Right ventricle myocardium superior (tissue), 1 donor: ENCODE results near the gene H6PD. TPM values are rescaled to one million over a fixed set of nuclear protein-coding genes. Genes with fewer than 3 reads are reported as not detected.

Experiments
- ATAC-seq: fragments of 200-7000 bp; cut with Tn5 transposase; one replicate; pipeline ENCODE4 v1.9.1; 2020; ENCODE audit warnings: mild to moderate bottlenecking; ENCODE audit not compliant: poor library complexity
- DNase-seq: peaks from one replicate; pipeline ENCODE4 v3.0.0-alpha.2; 2020
- intact Hi-C: fragments of 100-400 bp; cut with DNase I; formaldehyde crosslinking; loops from one replicate; pipeline ENCODE4 v1.11.2; 2022
- total RNA-seq: library from RNA; stranded (reverse); fragmentation: NEBNext Ultra II Directional; extraction: Animal tissue kit (Norgen Biotek cat#: 25700); gene quantifications from one replicate; pipeline ENCODE4 v1.2.1, GENCODE V29; 2021
- donor health status: DM: no; HTN: yes; CAD: no; lungs with severe emphysema.

Gene H6PD
- total RNA-seq, 1 donor from 2014 or later: 20.9 TPM

- DNase-seq (peak; percentile 31), ATAC-seq (no peak)
- intact Hi-C loops: loop anchor here (5.0 kb wide), 2 partner anchors 192 to 227 kb away; no protein-coding TSS in a partner anchor
Observed at GRCh38 chr1:9265037-9265436, 30.5 kb downstream of the H6PD start.

GRCh38 chr1:9265968-9266367 lies 31.4 kb downstream of the H6PD start:
- intact Hi-C loops: loop anchor here (5.0 kb wide), 2 partner anchors 191 to 226 kb away; no protein-coding TSS in a partner anchor
- DNase-seq: peak; percentile 23
- ATAC-seq: no peak

DNA sequence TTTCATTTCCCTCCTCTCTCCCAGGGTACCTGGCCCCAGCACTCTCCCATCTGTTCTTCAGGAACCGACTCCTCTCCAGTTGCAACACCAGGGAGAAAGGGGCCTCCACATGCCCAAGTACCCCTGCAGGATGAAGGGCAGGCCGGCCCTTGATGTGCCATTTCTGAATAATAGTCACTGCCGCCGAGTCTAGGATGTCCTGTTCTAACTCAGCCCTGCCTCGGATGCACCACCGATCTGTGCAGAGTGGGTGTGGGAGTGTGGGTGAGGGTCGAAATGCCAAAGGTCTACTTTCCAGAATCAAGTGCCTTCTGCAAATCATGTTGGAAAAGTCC lies 32.7 kb downstream of the H6PD start:
- no peak for ATAC-seq
- no peak for DNase-seq
- intact Hi-C loops: loop anchor here (5.0 kb wide), 2 partner anchors 190 to 225 kb away; no protein-coding TSS in a partner anchor

DNA sequence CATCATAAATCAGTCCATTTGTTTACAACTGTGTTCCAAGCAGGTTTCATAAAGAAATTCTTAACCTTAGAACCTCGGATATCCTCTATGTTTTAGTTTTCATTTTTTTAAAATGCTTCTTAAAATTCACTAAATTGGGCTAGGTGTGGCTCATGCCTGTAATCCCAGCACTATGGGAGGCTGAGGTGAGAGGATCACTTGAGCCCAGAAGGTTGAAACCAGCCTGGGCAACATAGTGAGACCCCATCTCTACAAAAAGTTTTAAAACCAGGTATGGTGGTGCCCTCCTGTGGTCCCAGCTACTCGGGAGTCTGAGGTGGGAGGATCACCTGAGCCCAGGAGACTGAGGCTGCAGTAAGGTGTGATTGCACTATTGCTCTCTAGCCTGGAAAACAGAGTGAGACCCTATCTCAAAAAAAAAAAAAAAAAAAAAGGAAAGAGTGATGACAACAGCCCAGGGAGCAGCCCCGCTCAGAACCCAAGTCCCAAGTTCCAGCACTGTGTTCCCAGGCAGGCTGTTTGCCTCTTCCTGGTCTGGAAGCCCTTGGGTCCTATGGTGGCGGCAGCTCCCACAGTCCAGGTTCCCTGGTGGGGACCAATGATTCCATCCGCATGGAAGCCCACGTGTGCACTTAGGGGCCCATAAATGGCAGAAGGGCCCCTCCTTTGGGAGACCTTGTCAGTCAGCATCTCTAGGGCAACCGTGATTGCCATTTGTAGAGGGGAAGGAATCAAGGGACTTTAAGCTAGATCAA lies 33.4 kb downstream of the H6PD start:
- ATAC-seq (no peak), DNase-seq (peak; percentile 6)
- intact Hi-C loops: loop anchor here (5.0 kb wide), 2 partner anchors 189 to 224 kb away; no protein-coding TSS in a partner anchor

- intact Hi-C loops: loop anchor here (5.0 kb wide), 2 partner anchors 188 to 223 kb away; no protein-coding TSS in a partner anchor
- ATAC-seq: peak; percentile 11
- DNase-seq: peak; percentile 39
Observed at GRCh38 chr1:9269078-9269501, 34.5 kb downstream of the H6PD start.

- ATAC-seq (peak; percentile 64), DNase-seq (peak; percentile 53)
- intact Hi-C loops: loop anchor here (5.0 kb wide), 2 partner anchors 188 to 223 kb away; no protein-coding TSS in a partner anchor
Observed at GRCh38 chr1:9269721-9270120, 35.1 kb downstream of the H6PD start.

- intact Hi-C loops: no loop called here
- ATAC-seq: peak; percentile 64
- DNase-seq: peak; percentile 68
Observed at GRCh38 chr1:9270290-9270883, 35.8 kb downstream of the H6PD start.

DNA sequence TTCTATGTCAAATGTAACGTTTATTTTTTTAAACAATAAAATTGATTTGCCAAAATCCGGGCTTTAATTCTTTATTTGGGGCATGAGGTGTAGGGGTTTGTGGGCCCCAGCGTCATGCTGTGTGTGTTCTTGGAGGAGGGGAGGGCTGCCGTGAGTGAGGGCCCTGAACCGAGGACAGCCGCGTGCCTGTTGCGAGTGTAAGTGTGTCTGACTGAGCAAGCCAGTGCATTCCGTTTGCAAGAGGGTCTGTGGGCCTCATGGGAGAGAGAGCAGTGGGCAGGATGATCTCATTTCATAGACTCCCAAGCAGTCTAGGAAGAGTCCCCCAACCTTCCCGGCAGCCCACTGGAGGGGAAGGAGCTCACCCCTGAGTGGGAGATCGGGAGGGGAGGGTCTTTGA lies 36.7 kb downstream of the H6PD start:
- DNase-seq: peak; percentile 24
- intact Hi-C loops: no loop called here
- no peak for ATAC-seq

DNA sequence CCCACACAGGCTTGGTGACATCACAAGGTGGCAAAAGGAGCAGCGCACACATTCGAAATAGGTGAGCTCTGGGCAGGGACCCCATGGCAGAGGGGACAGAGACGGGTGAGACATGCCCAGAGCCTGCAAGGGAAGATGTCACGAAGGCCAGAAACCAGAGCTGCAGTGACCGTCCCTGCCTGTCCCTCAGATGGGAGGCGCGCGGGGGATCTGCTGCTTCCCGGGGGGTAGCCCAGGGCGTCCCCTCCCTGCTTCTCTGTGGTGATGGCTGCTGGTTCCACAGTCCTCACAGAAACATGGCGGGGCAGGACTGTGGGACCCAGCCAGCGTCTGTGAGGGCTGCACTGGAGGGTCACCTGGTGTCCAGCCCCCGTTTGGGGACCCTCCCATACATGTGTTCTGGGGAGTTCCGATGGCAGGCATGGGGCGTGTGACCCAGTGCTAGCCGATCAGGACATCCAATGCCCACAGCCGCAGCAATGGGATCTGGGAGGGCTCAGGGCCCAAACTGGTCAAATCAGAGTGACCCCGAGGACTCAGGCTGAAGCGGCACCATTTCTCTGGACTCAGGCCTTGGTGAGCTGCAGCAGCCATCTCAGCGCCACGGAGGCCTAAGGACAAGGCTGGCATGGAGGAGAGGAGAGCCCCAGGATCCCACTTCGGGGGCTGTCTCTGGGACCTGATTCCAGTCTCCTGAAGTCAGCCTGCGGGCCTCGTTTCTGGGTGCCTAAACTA lies 37.5 kb downstream of the H6PD start:
- no peak for ATAC-seq
- peak; percentile 38 for DNase-seq
- intact Hi-C loops: no loop called here

DNA sequence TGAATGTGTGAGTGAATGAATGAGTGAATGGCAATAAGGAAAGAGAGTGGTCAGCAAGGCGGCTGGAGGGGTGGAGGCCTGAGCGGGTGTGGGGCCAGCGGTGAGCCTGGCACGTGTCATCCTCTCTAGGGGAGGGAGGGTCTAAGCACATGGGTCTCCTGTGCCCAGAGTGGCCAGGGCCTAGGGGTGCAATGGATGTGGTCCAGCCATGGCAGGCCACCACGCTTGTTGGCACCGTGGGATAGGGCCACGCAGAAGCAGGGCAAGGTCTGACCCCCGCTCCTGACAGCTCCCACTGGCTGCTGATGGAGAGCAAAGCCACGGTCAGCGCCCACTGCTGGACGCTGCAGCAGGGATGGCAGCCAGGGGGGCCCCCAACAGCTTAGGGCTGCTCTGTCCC lies 38.6 kb downstream of the H6PD start:
- DNase-seq: peak; percentile 24
- intact Hi-C loops: no loop called here
- ATAC-seq: no peak

- no peak for DNase-seq
- intact Hi-C loops: no loop called here
Observed at GRCh38 chr1:9275161-9275560, 40.6 kb downstream of the H6PD start.

GRCh38 chr1:9275567-9276034 lies 41.0 kb downstream of the H6PD start:
- DNase-seq (no peak), ATAC-seq (no peak)
- intact Hi-C loops: no loop called here

More at GRCh38 chr1:9275161-9275560, 40.6 kb downstream of the H6PD start:
- ATAC-seq: no peak

DNA sequence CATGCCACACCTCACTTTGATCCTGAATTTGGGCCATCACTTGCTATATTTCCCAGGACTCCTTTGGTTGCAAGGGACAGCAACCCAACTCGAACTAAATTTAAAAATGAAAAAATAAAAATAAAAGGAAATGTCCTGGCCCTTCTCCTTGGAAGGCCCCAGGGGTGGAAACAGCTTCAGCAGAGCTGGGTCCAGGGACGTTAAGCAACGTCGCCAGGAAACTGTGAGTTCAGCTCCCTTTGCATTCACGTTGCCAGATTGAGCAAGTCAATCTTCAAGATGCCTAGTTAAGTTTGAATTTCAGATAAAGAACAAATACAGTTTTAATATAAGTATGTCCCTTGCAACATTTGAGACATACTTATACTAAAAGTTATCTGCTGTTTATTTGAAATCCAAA lies 43.5 kb downstream of the H6PD start:
- intact Hi-C loops: no loop called here
- DNase-seq: no peak

GRCh38 chr1:9278585-9279153 lies 44.1 kb downstream of the H6PD start:
- peak; percentile 32 for DNase-seq
- no peak for ATAC-seq
- intact Hi-C loops: no loop called here

More for the DNA sequence above, 43.5 kb downstream of the H6PD start:
- peak; percentile 52 for ATAC-seq

- DNase-seq (peak; percentile 35), ATAC-seq (no peak)
- intact Hi-C loops: no loop called here
Observed at GRCh38 chr1:9279172-9279840, 44.7 kb downstream of the H6PD start.

GRCh38 chr1:9280015-9280860 lies 45.7 kb downstream of the H6PD start:
- intact Hi-C loops: no loop called here
- DNase-seq (peak; percentile 70), ATAC-seq (peak; percentile 58)

DNA sequence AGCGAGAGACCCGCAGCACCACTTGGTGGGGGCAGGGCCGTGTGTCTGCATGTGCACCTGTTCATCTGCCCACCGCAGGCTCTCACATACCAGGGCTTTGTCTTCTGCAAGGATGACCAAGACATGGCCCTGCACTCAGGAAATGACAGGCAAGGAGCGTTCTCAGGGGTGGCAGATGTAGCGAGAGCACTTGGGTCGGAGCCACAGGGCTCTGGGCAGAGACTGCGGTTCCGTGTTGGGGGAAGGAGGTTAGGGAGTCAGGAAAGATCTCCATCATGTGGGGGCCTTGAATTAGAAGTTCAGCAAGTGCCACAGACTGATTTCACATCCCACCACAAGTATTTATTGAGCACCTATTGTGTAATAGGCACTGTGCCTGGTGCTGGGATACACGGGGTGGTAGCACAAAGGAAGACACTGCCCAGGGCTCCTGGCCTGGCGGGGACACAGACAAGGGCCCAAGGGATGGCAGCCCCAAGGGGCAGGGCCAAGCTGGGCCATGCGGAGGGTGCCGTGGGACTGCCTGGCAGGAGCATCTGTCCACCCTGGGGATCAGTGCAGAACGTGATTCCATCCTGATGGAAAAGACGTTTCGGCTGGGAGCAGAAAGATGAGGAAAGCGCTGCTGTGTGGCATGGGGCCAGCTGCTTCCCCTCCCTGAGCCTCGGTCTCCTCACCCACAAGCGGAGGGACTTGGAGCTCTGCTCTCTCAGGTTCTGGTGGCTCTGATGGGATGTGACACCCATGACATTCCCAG lies 46.7 kb downstream of the H6PD start:
- ATAC-seq: no peak
- DNase-seq: peak; percentile 35
- intact Hi-C loops: no loop called here
